Germinal center (tissue), 1 donor: Measurements from ENCODE around the gene PYGB.

Experiments
- DNase-seq: peaks from one replicate; pipeline ENCODE4 v3.0.0; 2012; ENCODE audit warnings: mixed read lengths, low spot score

The PYGB gene

DNA sequence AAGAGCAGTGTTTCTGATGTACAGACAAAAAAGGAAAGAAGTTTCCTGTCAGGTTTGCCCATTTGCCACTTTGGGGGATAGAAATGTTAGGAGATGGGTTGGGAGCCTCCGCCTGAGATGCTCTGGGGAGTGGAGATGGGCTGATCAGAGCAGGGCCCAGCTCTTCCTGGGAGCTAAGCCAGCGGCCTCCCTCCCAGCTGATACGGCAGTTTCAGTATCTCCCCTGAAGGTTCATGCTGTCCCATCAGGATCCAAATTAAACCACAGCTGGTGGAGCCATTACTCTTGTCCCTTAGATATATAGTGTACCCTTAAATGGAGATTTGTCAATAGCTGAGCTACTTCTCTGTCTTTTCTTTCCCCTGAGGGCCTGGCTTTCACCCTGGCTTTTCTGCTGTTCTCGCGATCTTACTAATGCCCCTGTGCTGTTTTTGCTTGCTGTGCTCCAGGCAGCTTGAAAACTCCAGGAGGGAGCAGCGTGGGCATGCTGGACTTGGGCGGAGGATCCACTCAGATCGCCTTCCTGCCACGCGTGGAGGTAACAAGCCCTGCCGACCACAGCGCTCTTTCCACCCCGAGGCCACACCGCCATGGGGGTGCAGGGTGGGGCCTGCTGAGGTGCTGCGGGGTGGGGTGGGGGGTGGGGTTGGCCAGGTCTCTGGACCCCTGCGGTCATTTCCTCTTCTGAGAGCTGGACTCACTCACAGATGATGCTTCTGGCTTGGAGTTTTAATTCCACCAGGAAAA, 31.5 kb upstream of the PYGB start:
- DNase-seq = no peak

- DNase-seq = no peak
Measured at GRCh38 chr20:25217161-25218108, 30.4 kb upstream of the PYGB start.

GRCh38 chr20:25218109-25218486, 29.8 kb upstream of the PYGB start:
- no peak for DNase-seq

GRCh38 chr20:25218492-25218891, 29.4 kb upstream of the PYGB start:
- no peak for DNase-seq

GRCh38 chr20:25219365-25219764, 28.5 kb upstream of the PYGB start:
- DNase-seq = no peak

DNA sequence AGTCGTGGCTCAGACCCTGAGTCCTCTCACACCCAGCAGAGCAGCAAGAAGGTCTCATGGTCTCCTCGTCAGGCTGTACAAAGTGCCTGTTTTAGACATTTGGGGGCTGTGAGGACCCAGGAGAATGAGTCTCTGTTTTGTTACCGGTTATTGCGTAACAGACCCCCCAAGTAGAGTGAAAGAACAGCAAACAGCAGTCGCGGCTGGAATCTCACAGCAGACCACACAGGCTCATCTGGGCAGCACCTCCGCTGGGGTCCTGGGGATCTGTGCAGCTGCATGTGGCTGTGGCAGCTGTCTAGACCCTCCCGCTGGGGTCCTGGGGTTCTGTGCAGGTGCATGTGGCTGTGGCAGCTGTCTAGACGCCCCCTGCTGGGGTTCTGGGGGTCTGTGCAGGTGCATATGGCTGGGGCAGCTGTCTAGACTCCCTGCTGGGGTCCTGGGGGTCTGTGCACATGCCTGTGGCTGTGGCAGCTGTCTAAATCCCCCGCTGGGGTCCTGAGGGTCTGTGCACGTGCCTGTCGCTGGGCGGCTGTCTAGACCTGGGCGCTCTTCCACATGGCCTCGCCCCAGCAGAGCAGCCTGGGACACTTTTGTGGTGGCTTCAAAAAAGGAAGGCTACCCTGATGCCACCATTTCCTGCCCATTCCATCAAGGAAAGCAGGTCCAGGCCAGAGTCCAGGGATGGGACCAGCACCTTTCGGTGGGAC, 27.7 kb upstream of the PYGB start:
- DNase-seq = no peak

- DNase-seq = no peak
Measured at GRCh38 chr20:25220810-25221591, 26.9 kb upstream of the PYGB start.

GRCh38 chr20:25221592-25222460, 26.1 kb upstream of the PYGB start:
- no peak for DNase-seq

GRCh38 chr20:25222461-25223178, 25.3 kb upstream of the PYGB start:
- no peak for DNase-seq

DNA sequence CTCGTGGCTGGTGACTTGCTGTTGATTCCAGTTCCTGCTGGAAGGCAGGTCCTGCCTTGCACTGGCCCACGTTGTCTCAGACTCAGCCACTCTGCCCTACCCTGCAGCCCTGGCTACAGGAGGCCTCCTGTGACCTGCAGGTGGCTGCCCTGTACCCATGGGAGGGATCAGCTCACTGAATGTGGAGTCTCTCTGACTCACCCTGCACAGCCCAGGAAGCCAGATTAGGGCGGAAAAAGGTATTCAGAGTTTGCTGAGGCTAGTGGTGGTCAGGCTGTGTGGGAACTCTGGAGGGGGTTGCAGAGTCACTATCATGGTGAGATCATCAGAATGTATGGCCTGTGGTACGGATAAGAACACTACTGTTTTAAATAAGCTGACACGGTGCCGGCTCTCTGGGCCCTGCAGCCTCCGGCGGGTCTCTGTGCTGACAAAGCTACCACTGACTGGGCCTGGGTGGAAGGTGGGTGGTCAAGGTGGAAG, 24.7 kb upstream of the PYGB start:
- no peak for DNase-seq

DNA sequence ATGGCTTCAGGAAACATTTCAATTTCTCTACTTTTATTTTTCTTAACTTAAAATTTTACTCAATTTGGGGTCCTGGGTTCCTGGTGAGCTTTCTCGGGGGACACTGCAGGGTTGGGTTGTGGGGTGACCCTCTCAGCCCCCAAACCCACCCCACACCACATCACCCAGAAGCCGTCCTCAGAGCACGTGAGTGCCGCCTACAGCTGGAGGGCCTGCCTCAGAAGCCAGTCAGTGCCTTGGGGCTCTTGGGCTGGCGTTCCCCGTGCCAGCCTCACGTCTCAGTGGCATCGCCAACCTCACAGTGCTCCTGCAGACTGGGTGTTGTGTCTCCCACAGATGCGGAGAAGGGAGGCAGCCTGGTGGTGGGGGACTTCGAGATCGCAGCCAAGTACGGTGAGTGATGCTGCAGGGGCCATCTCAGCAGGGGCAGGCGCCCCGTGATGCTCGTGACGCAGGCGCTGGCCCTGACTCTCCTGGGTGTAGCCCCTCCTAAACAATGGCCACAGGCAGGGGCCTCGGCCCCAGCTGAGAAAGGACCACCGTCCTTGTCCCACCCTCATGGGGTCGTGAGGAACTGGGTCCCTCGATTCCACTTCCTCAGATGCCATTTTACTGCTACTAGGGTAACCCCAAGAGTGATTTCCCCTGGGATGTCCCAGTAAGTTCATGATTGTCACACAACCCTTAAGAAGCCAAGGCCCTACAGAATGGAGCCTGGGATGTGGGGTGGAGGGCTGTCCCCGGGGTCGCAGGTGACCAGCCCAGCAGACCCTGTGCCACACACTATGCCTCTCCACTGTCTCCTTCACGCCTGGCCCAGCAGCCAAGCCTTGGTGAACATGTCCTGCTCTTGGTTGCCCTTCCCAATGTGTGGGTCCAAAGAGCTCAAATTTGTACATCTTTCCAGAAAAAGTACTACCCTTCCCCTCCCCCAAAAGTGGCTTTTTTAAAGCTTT, 23.8 kb upstream of the PYGB start:
- no peak for DNase-seq

DNA sequence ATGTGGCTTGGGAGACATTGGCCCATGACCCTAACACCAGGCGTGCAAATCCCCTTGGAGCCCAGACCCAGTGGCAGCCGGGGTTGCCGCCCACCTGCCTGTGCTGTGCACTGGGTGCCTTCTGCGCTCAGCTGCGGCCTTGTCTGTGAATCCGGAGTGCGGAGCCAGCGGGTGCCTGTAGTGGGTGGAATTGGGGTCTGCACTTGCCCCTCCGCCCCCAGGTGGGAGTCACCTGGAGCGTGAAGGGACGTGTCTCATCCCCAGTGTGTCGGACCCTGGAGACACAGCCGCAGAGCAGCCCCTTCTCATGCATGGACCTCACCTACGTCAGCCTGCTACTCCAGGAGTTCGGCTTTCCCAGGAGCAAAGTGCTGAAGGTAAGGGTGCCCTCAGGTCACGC, 22.9 kb upstream of the PYGB start:
- DNase-seq = no peak

- no peak for DNase-seq
Measured at GRCh38 chr20:25225642-25226432, 22.0 kb upstream of the PYGB start.

GRCh38 chr20:25226433-25227316, 21.2 kb upstream of the PYGB start:
- no peak for DNase-seq

DNA sequence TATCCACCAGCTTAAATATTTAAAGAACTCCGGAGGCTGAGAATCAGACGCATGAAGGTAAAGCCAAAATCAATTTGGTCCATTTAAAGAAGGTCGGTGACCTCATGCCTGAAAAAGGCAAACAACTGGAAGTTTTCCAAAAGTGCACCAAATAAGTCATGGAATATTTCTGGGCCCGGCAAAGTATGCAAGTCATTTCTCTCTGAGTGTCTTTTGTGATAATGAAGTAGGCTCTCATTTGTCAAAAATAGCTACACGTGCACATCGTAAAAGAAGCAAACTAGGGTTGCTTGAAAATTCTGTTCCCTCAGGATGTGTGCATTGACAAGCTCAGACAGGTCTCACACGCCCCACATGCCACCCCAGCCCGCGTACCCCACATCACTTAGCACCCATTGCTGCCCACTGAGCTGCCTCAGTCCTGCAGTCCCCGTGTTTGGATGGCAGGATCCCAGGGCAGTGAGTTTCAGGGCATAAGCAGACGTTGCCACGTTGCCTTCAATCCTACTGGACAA, 20.5 kb upstream of the PYGB start:
- no peak for DNase-seq

- DNase-seq = no peak
Measured at GRCh38 chr20:25229486-25230165, 18.3 kb upstream of the PYGB start.
